NOMO-1 treated with DMSO at 0.1 percent for 48 hours (cell line): Measurements from ENCODE around the gene GNAI3.
A peak's percentile ranks its signal among the peaks of the same experiment; 100 is the strongest.

Experiments
- DNase-seq: peaks from one replicate; lab custom pipeline; 2025; ENCODE audit not compliant: unreplicated experiment; lab: John Stamatoyannopoulos, UW

Gene GNAI3

DNA sequence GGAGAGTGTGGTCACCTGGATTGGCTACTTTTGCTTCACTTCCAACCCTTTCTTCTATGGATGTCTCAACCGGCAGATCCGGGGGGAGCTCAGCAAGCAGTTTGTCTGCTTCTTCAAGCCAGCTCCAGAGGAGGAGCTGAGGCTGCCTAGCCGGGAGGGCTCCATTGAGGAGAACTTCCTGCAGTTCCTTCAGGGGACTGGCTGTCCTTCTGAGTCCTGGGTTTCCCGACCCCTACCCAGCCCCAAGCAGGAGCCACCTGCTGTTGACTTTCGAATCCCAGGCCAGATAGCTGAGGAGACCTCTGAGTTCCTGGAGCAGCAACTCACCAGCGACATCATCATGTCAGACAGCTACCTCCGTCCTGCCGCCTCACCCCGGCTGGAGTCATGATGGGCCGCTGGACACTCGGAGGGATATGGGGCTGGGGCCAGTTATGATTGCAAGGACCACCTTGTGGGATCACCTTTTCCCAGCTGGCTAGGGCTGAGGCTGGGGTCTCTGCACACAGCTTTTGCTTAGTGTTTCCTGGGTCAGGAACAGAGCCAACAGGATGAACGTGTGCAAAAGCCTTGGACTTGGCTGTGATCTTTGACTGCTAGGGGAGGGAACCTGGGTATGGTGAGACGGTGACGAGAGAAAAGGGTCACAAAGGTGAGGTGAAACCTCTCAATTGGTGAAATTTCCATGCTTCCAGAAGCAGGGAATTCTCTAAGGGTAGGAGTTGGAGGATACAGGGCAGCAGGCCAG, 4.3 kb upstream of the GNAI3 start:
- DNase-seq: no peak

DNA sequence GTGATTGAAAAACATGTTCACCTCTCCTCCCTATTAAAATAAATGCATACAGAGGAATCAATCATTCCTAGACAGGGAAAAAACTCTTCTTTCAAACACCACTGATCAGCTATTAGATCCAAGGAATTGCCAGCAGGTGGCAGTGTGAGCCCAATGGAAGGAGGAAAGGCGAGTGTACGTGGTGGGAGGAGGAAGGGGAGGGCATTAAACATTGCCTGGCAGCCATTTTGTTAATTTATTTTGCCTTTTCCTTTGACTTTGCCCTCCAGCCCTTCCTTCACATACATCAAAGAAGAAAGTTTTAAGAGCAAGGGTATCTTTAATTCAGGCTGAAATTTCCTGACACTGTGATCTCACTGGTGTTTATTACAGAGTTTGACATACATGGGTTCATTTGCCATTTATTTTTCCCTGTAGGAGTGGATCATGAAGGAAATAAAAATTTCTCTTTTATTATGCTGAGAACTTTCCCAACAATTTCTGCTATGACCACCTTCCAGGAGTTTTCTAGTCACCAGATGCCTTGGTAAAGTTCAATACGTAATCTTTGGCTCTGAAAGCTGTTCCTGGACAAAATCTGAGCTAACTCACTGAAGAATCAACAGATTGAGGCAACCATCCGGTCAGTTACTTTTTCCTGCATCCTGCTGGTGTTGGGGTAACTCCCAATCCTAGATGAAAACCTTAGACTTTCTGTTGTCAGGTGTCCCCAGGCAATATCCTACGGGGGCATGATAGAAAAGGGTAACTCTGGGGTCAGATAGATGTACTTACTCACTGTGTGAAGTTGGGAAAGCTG, 1.9 kb upstream of the GNAI3 start:
- peak; percentile 90 for DNase-seq

DNA sequence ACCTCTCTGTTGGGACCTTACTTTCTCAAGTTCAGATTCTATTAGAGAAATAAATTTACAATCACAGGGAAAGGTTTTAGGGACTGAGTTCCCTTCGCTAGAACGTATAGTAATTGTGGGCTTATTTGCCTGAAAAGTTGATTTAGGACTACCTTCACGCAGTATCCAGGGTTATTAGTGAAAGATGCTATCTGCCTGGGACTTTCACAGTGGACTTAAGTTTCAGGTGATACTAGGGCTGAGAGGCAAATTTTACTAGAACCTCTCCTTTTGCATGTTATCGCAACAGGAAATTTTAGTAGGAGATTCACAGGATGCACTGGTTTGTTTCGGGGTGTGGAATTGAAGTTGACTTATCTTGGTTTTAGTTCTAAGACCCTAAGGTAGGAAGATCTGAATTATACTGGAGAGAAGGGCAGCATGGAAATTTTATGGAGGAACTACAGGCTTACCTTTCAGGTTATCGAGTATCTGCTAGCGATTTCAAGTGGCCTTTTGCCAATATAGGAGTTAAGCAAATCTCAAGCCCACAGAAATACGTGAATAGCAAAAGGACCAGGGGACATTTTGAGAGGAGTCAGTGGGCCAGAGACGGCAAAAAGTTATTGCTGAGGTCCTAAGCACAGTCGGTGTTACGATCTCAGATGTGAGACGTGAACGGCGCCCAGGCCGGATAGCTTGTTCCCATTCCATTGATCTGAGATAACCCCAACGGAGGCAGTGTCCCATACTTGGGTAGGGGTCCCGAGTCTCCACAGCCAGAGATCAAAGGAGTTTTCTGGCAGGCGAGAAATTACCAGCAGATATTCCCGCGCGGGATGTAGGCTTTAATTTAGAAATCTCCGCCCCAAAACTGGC, 723 bp upstream of the GNAI3 start:
- peak; percentile 32 for DNase-seq

DNA sequence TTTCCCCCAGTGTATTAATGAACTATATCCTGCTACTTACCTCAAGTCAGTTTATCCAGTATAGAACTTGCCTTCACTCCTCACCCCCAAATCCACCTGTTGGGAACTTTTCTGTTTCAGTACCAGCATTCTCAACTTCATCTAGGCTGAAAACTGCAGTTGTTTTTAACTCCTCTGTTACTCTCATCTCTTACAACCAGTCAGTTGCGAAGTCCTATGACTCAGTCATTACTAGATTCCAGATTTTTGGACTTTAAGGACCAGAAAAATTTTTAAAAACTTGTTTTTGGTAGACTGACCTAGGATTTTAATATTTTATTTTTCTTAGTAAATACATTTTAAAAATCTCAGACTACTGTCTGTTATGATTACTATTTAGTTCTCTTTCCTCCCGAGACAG, 8.1 kb downstream of the GNAI3 start:
- DNase-seq: no peak

DNA sequence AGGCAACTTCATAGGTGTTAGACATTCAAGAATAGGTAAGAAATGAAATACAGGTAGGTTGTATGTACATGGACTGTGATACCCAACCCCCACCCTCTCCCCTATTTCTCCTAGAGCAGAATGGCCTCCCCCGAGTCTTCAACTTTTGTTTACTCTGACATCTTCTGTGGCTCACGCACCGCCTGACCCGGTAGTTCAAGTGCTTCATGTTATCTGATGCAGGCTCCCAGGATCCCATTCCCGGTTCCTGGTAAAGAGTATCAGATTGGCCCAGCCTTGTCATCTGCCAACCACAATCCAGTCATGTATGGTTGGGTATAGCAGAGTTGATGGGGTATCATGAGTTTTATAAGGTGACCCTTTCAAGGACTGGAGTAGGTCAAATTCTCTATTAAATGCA, 9.1 kb downstream of the GNAI3 start:
- no peak for DNase-seq

DNA sequence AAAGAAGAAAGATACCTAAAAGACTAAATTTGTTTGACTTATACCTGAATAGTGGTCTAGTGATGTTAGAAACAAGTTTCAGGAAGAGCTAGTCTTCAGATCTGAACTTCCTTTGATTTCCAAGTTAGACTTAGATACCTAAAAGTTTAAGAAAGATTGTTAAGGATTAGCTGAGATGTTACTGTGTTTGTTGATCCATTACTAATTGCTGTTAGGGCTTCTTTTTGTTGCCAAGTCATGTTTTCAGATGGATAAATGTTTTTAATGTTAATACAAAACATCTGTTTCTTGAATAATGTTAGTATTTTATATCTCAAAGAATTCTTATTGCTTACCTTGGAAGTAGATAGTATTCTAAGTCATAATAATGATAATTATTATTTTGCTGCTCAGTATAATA, 11.6 kb downstream of the GNAI3 start:
- DNase-seq: no peak

DNA sequence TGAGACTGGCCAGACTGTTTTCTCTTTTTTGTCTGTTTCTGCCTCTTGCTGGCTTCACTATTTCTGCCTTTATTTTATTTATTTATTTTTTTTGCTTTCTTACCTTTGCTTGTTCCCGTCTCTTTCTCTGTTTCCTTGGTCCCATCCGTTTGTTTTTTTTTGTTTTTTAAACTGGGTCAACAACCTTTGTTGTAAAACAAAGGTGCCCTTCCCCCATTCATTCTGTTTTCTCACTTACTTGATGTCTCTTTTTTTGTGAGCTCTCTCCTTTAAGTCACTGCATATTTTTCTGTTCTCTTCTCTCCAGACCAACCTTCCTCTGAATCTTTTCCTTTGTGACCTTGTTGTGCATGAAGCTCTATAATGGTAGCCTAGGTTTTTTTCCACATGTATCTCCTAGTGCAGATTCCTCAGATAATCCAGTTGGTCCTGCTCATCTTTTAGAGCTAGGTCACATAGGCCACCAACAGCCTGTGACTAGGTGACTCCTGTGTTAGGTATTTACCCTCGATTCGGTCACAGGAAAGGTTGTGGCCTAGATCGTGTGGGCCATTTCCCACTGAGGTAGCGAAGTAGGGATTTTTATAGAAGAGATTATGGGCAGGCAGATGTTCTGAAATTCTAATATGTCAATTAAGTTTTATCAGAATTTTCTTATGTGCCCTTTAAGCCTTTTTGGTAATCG, 15.9 kb downstream of the GNAI3 start:
- no peak for DNase-seq

DNA sequence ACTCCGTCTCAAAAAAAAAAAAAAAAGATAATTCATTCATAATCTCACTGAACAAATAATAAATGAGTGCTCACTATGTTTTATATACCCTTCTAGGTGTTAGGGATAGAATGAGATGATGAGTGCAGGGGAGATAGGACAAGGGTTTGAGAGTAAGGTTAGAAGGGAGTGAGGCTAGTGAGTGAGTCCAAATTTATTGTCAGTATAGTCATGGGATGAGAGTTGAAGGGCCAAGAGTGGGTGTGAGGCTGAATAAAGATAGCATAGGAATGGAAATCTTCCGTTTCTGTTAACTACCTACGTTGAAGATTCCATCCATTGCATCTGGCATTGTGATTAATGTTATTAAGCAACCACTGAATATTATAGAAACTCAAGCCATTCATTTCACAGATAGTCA, 16.8 kb downstream of the GNAI3 start:
- DNase-seq: no peak

DNA sequence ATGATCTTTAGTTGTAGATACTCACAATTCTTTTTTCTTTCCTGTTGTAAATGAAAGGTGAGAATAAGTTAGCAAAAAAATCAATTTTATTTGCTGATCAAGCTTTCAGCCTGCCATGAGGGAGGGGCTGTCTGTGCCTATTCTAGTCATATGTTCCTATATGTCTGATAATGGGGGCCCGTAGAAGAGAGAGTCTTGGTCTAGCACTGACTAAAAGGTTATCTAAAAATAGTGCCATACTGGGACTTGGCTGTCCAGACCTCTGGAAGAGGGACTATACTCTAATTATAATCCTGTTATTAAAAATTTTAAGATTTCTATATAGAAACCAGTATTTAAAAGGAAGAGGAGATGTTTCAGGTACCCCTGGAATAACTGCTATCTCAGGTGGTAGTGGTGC, 18.6 kb downstream of the GNAI3 start:
- no peak for DNase-seq

DNA sequence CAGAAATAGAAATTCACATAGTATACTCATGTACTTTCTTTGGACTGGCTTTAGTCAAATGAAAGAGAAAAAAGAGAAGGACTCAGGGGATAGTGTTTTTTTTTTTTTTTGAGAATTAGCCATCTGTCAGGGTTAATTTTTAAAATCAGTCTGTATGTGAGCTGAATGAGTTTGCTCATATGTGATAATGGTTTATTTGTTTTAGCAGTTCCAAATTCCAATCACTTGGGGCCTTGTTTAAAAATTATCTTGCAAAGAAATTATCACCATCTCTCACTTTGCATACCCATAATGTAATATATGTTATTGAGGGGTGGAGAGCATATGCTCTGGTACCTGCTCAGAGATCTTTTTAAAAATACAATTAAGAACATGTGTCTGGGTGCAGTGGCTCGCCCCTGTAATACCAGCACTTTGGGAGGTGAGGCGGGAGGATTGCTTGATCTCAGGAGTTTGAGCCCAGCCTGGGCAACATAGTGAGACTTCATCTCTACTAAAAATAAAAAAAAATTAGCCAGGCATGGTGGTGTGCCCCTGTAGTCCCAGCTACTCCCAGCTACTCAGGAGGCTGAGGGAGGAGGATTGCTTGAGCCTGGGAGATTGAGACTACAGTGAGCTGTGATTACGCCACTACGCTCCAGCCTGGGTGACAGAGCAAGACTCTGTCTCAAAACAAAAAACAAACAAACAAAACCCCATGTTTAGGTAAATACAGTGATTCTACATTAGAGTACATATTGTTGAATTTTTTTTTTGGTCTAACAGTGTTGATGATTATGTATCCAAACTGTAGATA, 19.7 kb downstream of the GNAI3 start:
- DNase-seq: no peak

DNA sequence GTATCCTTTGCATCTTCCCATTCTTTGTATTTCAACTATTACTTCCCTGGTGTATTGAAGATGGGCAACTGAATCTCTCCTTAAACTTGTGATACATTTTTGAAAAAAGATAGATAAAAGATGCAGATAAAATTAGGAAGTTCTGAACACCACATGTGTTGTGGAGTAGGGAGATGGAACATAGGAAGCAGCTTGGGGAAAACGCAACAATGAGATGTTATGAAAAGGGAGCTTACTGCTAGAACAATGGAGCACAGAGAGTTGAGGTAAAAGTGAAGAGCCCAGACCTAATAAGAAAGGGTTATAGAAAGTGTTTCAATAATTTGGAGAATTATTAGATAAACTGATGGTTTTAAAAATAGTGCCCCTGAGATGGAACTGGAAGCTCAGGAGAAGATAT, 20.9 kb downstream of the GNAI3 start:
- DNase-seq: no peak

DNA sequence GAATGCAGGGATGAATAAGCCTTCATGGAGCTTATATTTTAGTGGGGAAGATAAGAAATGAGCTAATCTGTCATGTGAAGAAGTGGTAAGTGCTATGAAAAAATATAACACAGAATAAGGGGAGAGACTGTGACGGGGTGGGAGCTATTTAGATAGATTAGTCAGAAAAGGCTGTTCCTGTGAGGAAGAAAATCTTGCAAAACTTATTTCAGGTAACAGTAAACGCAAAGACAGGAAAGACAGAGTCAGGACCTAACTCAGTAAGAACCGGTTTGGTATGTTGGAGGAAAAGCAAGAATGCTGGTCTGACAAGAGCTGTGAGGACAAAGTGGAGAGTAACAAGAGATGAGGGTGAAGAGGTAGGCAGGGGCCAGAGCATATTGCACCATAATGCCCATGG, 22.0 kb downstream of the GNAI3 start:
- DNase-seq: no peak

DNA sequence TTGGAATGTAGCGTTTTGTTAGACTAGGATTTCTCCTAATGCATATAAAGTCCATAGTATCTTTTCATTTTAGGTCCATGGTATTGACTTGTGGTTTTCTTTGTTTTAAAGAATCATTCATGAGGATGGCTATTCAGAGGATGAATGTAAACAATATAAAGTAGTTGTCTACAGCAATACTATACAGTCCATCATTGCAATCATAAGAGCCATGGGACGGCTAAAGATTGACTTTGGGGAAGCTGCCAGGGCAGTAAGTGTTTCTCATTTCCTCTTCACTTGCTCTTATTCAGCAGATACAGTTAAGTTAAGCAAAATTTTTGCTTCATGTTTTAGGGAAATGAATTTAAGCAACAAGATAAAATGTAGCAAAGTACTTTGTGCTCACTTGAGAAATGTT, 25.4 kb downstream of the GNAI3 start:
- peak; percentile 88 for DNase-seq

DNA sequence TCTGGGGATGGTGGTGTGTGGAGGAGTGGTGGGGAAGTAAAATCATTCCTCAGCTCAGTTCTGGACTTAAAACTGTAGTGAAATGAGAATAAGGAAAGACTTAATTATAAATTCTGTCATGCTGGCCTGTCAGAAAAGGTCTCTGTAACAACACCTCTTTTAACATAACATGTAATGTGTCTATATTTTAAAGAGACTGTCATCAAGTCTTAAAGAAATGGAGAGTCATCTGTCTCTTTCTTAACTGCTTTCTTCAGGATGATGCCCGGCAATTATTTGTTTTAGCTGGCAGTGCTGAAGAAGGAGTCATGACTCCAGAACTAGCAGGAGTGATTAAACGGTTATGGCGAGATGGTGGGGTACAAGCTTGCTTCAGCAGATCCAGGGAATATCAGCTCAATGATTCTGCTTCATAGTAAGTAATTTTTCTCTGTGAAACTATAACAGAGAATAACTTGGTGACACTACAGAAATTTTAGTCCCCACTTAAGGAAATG, 30.6 kb downstream of the GNAI3 start:
- DNase-seq: no peak

DNA sequence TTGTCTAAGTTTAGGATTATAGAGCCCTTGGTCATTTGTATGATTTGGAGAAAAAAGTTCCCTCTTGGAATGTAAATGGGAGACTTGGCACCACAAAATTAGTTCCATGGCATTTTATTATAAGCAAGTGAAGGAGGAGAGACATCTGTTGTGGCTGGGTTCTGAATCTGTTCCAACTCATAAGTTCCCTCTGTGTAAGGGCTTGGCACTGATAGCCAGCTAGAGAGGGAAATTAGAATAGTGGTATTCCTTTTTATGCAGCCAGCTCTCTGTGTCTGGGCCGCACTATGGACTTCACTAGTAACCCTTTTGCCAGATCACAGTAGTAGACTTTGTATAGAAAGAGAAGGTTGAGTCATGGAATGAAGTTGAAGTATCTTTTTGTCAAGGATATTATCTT, 31.1 kb downstream of the GNAI3 start:
- DNase-seq: no peak

DNA sequence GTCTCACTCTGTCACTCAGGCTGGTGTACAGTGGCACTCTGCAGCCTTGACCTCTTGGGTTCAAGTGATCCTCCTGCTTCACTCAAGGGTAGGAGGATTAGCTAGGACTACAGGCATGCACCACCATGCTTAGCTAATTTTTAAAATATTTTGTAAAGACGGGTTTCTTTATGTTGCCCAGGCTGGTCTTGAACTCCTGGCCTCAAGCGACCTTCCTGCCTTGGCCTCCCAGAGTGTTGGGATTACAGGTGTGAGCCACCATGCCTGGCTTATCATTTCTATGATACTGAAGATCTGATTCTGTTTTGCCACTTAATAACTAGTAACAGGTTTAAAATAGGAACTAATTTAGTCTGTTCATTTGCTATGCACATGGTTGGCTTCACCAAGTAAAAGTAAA, 33.6 kb downstream of the GNAI3 start:
- DNase-seq: no peak

DNA sequence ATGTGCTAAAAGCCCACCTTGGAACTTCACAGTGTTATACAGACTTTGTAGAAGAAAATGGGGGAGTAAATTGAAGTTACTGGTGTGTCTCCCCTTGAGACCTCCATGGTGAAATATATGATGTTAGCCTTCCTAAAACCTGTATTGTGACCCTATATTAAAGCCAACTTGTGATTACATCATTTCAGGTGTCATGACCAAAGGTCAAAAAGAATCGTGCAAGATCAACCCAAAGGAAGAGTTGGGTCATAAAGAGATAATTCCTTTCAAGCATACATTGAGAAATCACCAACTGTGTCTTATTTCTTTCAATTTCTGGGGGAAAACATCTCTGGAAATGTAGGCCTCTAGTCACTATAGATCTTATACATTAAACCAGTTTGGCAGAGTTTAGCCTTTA, 36.4 kb downstream of the GNAI3 start:
- DNase-seq: no peak

DNA sequence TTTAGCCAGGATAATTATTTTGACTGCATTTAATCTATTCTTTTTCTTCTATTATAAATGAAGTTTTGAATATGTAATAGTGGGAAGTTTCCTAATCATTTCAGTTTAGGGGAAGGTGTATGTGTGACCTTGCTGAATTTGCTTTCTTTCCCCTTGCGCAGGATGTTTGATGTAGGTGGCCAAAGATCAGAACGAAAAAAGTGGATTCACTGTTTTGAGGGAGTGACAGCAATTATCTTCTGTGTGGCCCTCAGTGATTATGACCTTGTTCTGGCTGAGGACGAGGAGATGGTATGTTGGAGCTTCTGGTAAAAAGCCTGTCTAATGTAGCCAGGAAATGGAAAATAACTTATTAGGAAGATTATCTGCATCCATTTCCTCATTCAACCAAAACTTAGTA, 37.6 kb downstream of the GNAI3 start:
- no peak for DNase-seq

DNA sequence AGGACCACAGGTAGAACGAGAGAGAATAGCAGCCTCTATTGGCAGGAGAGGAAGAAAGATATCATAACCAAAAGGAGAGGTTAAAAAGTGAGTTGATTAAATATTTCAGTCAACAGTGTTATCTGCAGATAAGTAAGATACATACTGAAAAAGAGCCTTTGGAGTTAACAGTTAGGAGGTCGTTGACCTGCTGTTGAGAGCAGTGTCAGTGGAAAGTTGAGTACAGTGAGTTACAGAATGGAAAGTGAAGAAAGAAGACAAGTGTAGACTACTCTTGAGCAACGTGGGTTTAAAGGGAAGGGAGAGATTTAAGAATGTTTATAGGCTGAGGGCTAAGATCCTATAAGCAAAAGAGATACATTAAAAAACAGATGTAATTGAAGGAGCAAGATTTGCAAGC, 40.8 kb downstream of the GNAI3 start:
- no peak for DNase-seq

DNA sequence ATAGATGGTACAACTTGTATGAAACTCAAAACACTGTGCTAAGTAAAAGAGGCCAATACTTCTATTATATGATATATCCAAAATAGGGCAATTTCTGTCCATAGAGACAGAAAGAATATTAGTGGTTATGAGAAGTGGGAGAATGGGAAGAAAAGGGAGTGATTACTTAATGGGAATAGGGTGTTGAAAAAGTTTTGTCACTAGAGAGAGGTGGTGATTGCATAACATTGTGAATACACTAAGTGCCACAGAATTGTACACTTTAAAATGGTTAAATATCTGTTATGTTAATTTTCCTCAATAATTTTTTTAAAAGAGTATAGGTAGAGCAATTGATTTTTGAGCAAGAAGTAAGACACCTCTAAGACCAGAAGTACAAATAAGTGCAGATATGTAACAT, 41.3 kb downstream of the GNAI3 start:
- DNase-seq: no peak
